IMR-90 (cell line): ENCODE measurements around the gene KIAA1328. TPM values are rescaled to one million over a fixed set of nuclear protein-coding genes. Genes with fewer than 3 reads are reported as not detected.

Source experiments
- ATAC-seq: fragments of 200-7000 bp; cut with Tn5 transposase; 2 replicates; pipeline ENCODE4 v1.9.1; 2020; ENCODE audit warnings: low read depth, mild to moderate bottlenecking, moderate library complexity
- BruUV-seq: library from RNA; stranded (reverse); fragments of 400-500 nt; replicated peaks from 2 replicates; lab custom pipeline; 2021; lab: Mats Ljungman, UMichigan
- CTCF ChIA-PET: fragments of 300-600 bp; formaldehyde crosslinking; extraction: SDS; loops from one replicate; lab custom pipeline; 2021; ENCODE audit warnings: antibody characterized with exemption; lab: Yijun Ruan, JAX
- POLR2A ChIA-PET: fragments of 300-600 bp; sonication (Branson Sonifier 250); formaldehyde crosslinking; loops from one replicate; lab custom pipeline; 2022; ENCODE audit warnings: antibody characterized with exemption; ENCODE audit not compliant: unreplicated experiment; lab: Charles Lee
- DNase-seq: peaks from one replicate; pipeline ENCODE4 v3.0.0; 2013
- H2AFZ ChIP-seq: replicated peaks from 2 replicates; pipeline ENCODE3; 2013; ENCODE audit warnings: low read length, mild to moderate bottlenecking; ENCODE audit not compliant: poor library complexity
- H2AK5ac ChIP-seq: 2 replicates; pipeline ENCODE4 v1.6.1; 2013; ENCODE audit warnings: low read depth, low read length, inconsistent platforms
- H2AK9ac ChIP-seq: replicated peaks from 2 replicates; pipeline ENCODE3; 2013; ENCODE audit warnings: mild to moderate bottlenecking, low read depth, low read length, moderate library complexity; ENCODE audit not compliant: poor library complexity
- H2BK120ac ChIP-seq: 2 replicates; pipeline ENCODE4 v1.6.1; 2013; ENCODE audit warnings: low read depth, low read length, inconsistent platforms
- H2BK15ac ChIP-seq: 3 replicates; pipeline ENCODE4 v1.6.1; 2013; ENCODE audit warnings: low read depth, low read length, inconsistent platforms
- H2BK20ac ChIP-seq: 2 replicates; pipeline ENCODE4 v1.6.1; 2013; ENCODE audit warnings: low read depth, mild to moderate bottlenecking, inconsistent platforms, low read length, moderate library complexity
- H2BK5ac ChIP-seq: 2 replicates; pipeline ENCODE4 v1.6.1; 2013; ENCODE audit warnings: mild to moderate bottlenecking, low read depth, low read length, inconsistent platforms; ENCODE audit not compliant: poor library complexity, severe bottlenecking
- H3K14ac ChIP-seq: replicated peaks from 2 replicates; pipeline ENCODE4 v1.6.1; 2013; ENCODE audit warnings: low read depth, low read length, inconsistent platforms
- H3K18ac ChIP-seq: 2 replicates; pipeline ENCODE4 v1.6.1; 2013; ENCODE audit warnings: low read depth, low read length, control low read depth
- H3K23ac ChIP-seq: 2 replicates; pipeline ENCODE4 v1.6.1; 2013; ENCODE audit warnings: low read depth, low read length, inconsistent platforms
- H3K27ac ChIP-seq: 2 replicates; pipeline ENCODE4 v1.5.1; 2013; ENCODE audit warnings: mild to moderate bottlenecking, control low read depth, low read length; ENCODE audit not compliant: insufficient read depth
- H3K27me3 ChIP-seq: 2 replicates; pipeline ENCODE4 v1.6.1; 2013; ENCODE audit warnings: low read length; ENCODE audit not compliant: control insufficient read depth, insufficient read depth
- H3K36me3 ChIP-seq: 2 replicates; pipeline ENCODE4 v1.6.1; 2013; ENCODE audit warnings: low read length, mixed read lengths; ENCODE audit not compliant: control insufficient read depth, insufficient read depth
- H3K4ac ChIP-seq: 2 replicates; pipeline ENCODE4 v1.6.1; 2013; ENCODE audit warnings: low read depth, low read length, inconsistent platforms
- H3K4me1 ChIP-seq: 2 replicates; pipeline ENCODE4 v1.6.1; 2013; ENCODE audit warnings: low read length, mixed read lengths; ENCODE audit not compliant: control insufficient read depth, insufficient read depth
- H3K4me2 ChIP-seq: 2 replicates; pipeline ENCODE4 v1.6.1; 2013; ENCODE audit warnings: low read depth, mild to moderate bottlenecking, control low read depth, low read length, moderate library complexity
- H3K4me3 ChIP-seq: 2 replicates; pipeline ENCODE4 v1.5.1; 2013; ENCODE audit warnings: low read depth, mild to moderate bottlenecking, control low read depth, low read length, moderate library complexity; ENCODE audit not compliant: insufficient read depth
- H3K56ac ChIP-seq: 2 replicates; pipeline ENCODE4 v1.6.1; 2013; ENCODE audit warnings: low read length, inconsistent platforms; ENCODE audit not compliant: insufficient read depth; ENCODE audit errors: extremely low read depth
- H3K79me1 ChIP-seq, 2 experiments: 2 replicates each; pipeline ENCODE4 v1.6.1; 2013; ENCODE audit warnings: low read length in 2 of 2, inconsistent platforms in 1 of 2, low read depth in 1 of 2
- H3K9ac ChIP-seq: 2 replicates; pipeline ENCODE4 v1.6.1; 2013; ENCODE audit warnings: low read depth, low read length, control low read depth
- H3K9me1 ChIP-seq: 2 replicates; pipeline ENCODE4 v1.6.1; 2013; ENCODE audit warnings: low read length, inconsistent platforms; ENCODE audit not compliant: insufficient read depth
- H3K9me3 ChIP-seq: 2 replicates; pipeline ENCODE4 v1.6.1; 2013; ENCODE audit warnings: low read length; ENCODE audit not compliant: control insufficient read depth, insufficient read depth
- H4K20me1 ChIP-seq: 2 replicates; pipeline ENCODE4 v1.6.1; 2013; ENCODE audit warnings: low read length, inconsistent platforms; ENCODE audit not compliant: insufficient read depth
- H4K5ac ChIP-seq: 2 replicates; pipeline ENCODE4 v1.6.1; 2013; ENCODE audit warnings: mild to moderate bottlenecking, low read depth, low read length, control low read depth
- H4K8ac ChIP-seq, 2 experiments: 2 replicates each; pipeline ENCODE4 v1.6.1; 2013; ENCODE audit warnings: low read depth in 2 of 2, low read length in 2 of 2, control low read depth in 1 of 2, inconsistent platforms in 1 of 2
- H4K91ac ChIP-seq: 2 replicates; pipeline ENCODE4 v1.6.1; 2013; ENCODE audit warnings: low read depth, low read length, inconsistent platforms; ENCODE audit not compliant: insufficient read depth
- BHLHE40 ChIP-seq: fragments of 150-350 bp; IDR thresholded peaks from 2 replicates; pipeline ENCODE4 v1.6.1; 2016; ENCODE audit warnings: mild to moderate bottlenecking, low read depth, low read length
- CEBPB ChIP-seq: IDR thresholded peaks from 2 replicates; pipeline ENCODE4 v1.6.1; 2012; ENCODE audit warnings: low read depth, low read length, improper control_type of control experiment
- CHD1 ChIP-seq: IDR thresholded peaks from 2 replicates; pipeline ENCODE4 v1.6.1; 2012; ENCODE audit warnings: low read depth, low read length, improper control_type of control experiment
- CTCF ChIP-seq: conservative IDR thresholded peaks from 2 replicates; pipeline ENCODE4 v1.5.1; 2012; ENCODE audit warnings: mild to moderate bottlenecking, low read depth, low read length, improper control_type of control experiment
- ELK1 ChIP-seq: fragments of 150-350 bp; IDR thresholded peaks from 2 replicates; pipeline ENCODE4 v1.6.1; 2016; ENCODE audit warnings: low read depth, mild to moderate bottlenecking, low read length, moderate library complexity, borderline replicate concordance
- FOS ChIP-seq: fragments of 150-350 bp; IDR thresholded peaks from 2 replicates; pipeline ENCODE4 v1.6.1; 2016; ENCODE audit warnings: low read depth, low read length
- MAFK ChIP-seq: IDR thresholded peaks from 2 replicates; pipeline ENCODE4 v1.6.1; 2012; ENCODE audit warnings: low read depth, low read length, improper control_type of control experiment
- MAZ ChIP-seq: IDR thresholded peaks from 2 replicates; pipeline ENCODE4 v1.6.1; 2012; ENCODE audit warnings: low read depth, mild to moderate bottlenecking, low read length, improper control_type of control experiment, moderate library complexity, borderline replicate concordance
- MXI1 ChIP-seq: IDR thresholded peaks from 2 replicates; pipeline ENCODE4 v1.6.1; 2012; ENCODE audit warnings: low read depth, mild to moderate bottlenecking, low read length, moderate library complexity, borderline replicate concordance
- NFE2L2 ChIP-seq: fragments of 150-350 bp; IDR thresholded peaks from 2 replicates; pipeline ENCODE4 v1.6.1; 2016; ENCODE audit warnings: low read depth, mild to moderate bottlenecking, low read length
- POLR2A ChIP-seq: IDR thresholded peaks from 2 replicates; pipeline ENCODE4 v1.6.1; 2012; ENCODE audit warnings: mild to moderate bottlenecking, low read depth, low read length
- RAD21 ChIP-seq: IDR thresholded peaks from 2 replicates; pipeline ENCODE4 v1.6.1; 2012; ENCODE audit warnings: low read length, improper control_type of control experiment
- RCOR1 ChIP-seq: IDR thresholded peaks from 2 replicates; pipeline ENCODE4 v1.6.1; 2012; ENCODE audit warnings: mild to moderate bottlenecking, low read length, improper control_type of control experiment; ENCODE audit not compliant: insufficient replicate concordance
- RFX5 ChIP-seq: IDR thresholded peaks from 2 replicates; pipeline ENCODE4 v1.8.0; 2012; ENCODE audit warnings: low read depth, mild to moderate bottlenecking, low read length, moderate library complexity
- SMC3 ChIP-seq: fragments of 150-350 bp; IDR thresholded peaks from 2 replicates; pipeline ENCODE4 v1.6.1; 2016; ENCODE audit warnings: low read depth, mild to moderate bottlenecking, antibody characterized with exemption, low read length, moderate library complexity
- USF2 ChIP-seq: fragments of 150-350 bp; IDR thresholded peaks from 2 replicates; pipeline ENCODE4 v1.6.1; 2017; ENCODE audit warnings: mild to moderate bottlenecking, antibody characterized with exemption, low read length, low read depth
- WGBS, 2 experiments: methylation state at CpG; one replicate each; pipeline versions ENCODE4 v1.1.5 to v1.1.7; 2013; ENCODE audit warnings: missing lambda C conversion rate in 2 of 2; ENCODE audit not compliant: insufficient read length in 1 of 2; ENCODE audit errors: extremely low coverage in 2 of 2; 5-methylcytosine and 5-hydroxymethylcytosine counted together
- dilution Hi-C: fragments of 300-500 bp; cut with HindIII; formaldehyde crosslinking; loops from one replicate; pipeline ENCODE4 v1.14.3; 2018; ENCODE audit warnings: low sequenced_read_pairs; ENCODE audit not compliant: unreplicated experiment
- in situ Hi-C: fragments of 300-500 bp; cut with MboI; formaldehyde crosslinking; loops from 3 replicates; pipeline ENCODE4 v1.14.3; 2019; ENCODE audit warnings: low sequenced_read_pairs, inconsistent platforms, mixed read lengths
- intact Hi-C: fragments of 100-400 bp; cut with micrococcal nuclease; formaldehyde crosslinking; loops from 2 replicates; pipeline ENCODE4 v1.10.0; 2022
- polyA plus RNA-seq, 3 experiments: library from polyadenylated mRNA; depleted of rRNA; stranded (reverse); fragments of >200 nt; gene quantifications; 2 replicates each; pipeline ENCODE4 v1.2.3, GENCODE V29; 2012; ENCODE audit warnings: low replicate concordance in 1 of 3
- total RNA-seq: library from RNA; depleted of rRNA; stranded (reverse); fragments of >200 nt; gene quantifications from 2 replicates; pipeline ENCODE4 v1.2.3, GENCODE V29; 2012

KIAA1328 gene
- total and polyA plus RNA-seq, 2 of the 4 experiments (the other 2 are of a cell fraction) = 2.4 to 7.0 TPM

- no peaks in the 10 kb centered on the region for H3K36me3 ChIP-seq
- no peak overlapping the region for H3K4me3 ChIP-seq
- BruUV-seq = no TSS peak
- H3K27me3 ChIP-seq = no peaks in the 10 kb centered on the region
- H4K8ac ChIP-seq = no peak overlapping the region
- H4K91ac ChIP-seq = no peak overlapping the region
- CTCF ChIA-PET = interaction anchor here (0.7 kb wide), 1 partner anchor 246 kb away, joined by 3 read pairs; no protein-coding TSS in a partner anchor
- H2AK9ac ChIP-seq = no peak overlapping the region
- no peaks in the 10 kb centered on the region for H3K79me1 ChIP-seq
- no peak overlapping the region for H3K9ac ChIP-seq
- H3K4me1 ChIP-seq = no peaks in the 10 kb centered on the region
- no peak for TF ChIP-seq MAFK
- TF ChIP-seq FOS = no peak
- no peak for TF ChIP-seq USF2
- no peak for TF ChIP-seq MAZ
- no peak for TF ChIP-seq CTCF
- no peak for TF ChIP-seq POLR2A
- no peak for TF ChIP-seq ELK1
- no peak for TF ChIP-seq RCOR1
- no peak for TF ChIP-seq BHLHE40
- no peak for TF ChIP-seq RFX5
- TF ChIP-seq SMC3 = no peak
- TF ChIP-seq RAD21 = no peak
- no peak for TF ChIP-seq MXI1
- TF ChIP-seq CEBPB = no peak
- no peak for TF ChIP-seq CHD1
- no peak for TF ChIP-seq NFE2L2
- intact Hi-C loops = no loop called here
- in situ Hi-C loops = no loop called here
- no peak overlapping the region for H3K4ac ChIP-seq
- H3K27ac ChIP-seq = no peak overlapping the region
- no peak overlapping the region for H2BK120ac ChIP-seq
- ATAC-seq (no peak), DNase-seq (no peak)
- no peak overlapping the region for H2AFZ ChIP-seq
- dilution Hi-C loops = no loop called here
- H3K4me2 ChIP-seq = no peak overlapping the region
- H3K14ac ChIP-seq = no peak overlapping the region
- no peak overlapping the region for H3K23ac ChIP-seq
- no peak overlapping the region for H2AK5ac ChIP-seq
- H2BK20ac ChIP-seq = no peak overlapping the region
- WGBS, 2 experiments = no CpG with 5 or more reads among the region's 1 CpG
- no peaks in the 10 kb centered on the region for H3K9me1 ChIP-seq
- H2BK15ac ChIP-seq = no peak overlapping the region
- no peak overlapping the region for H2BK5ac ChIP-seq
- no peak overlapping the region for H3K18ac ChIP-seq
- no peak overlapping the region for H4K5ac ChIP-seq
- POLR2A ChIA-PET = no interaction called here
- H3K56ac ChIP-seq = no peak overlapping the region
- H4K20me1 ChIP-seq = no peaks in the 10 kb centered on the region
- H3K9me3 ChIP-seq = no peaks in the 10 kb centered on the region
These were observed 333.6 kb downstream of the KIAA1328 start for GRCh38 chr18:37162551-37162950.
